Spleen (tissue), 7 donors: ENCODE data around the gene ERCC2.

ENCODE experiments used
- POLR2A ChIP-seq, 3 donors: fragments of 450-650 bp; IDR thresholded peaks; one replicate each; pipeline ENCODE4 v1.5.1; 2017; ENCODE audit warnings: antibody characterized with exemption in 3 of 3, mild to moderate bottlenecking in 1 of 3
- TF ChIP-seq, protein P1 (sequence below), 11 experiments: fragments of 200-600 bp in 7 of 11; fragments of 450-650 bp in 4 of 11; sonication (generic) in 4 of 11; IDR thresholded peaks in 8 of 11; conservative IDR thresholded peaks in 3 of 11; 1 replicate in 7 of 11; 2 replicates in 4 of 11; pipeline versions ENCODE4 v1.4.0 to v1.8.0; 2016 to 2021; ENCODE audit warnings: antibody characterized with exemption in 11 of 11, inconsistent platforms in 4 of 11, mild to moderate bottlenecking in 1 of 11
- donor health status: DM: no; HTN: no; CAD: no; lungs with moderate emphysema.
- donor health status: DM: no; HTN: no; CAD: no.
- donor health status: DM: no; HTN: no; CAD: no.

DNA sequence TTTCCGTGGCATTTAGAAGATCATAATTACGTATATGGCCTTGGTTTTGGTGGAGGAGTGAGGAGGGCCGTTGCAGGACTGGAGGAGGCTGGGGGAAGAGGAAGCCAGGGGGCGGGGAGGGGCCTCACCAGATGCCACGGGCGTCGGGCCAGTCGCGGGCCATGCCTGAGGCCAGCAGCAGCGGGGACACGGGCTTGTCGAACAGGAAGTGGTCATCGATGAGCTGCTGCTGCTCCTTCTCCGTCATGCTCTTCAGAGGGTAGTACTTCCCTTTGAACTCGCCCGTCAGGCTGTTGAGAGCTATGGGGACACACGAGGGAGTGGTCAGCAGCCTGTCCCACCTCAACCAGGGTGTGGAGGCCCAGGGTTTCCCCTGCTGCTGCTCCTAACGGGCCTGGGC is 58.8 kb downstream of the ERCC2 start:
- TF ChIP-seq, protein P1, sequence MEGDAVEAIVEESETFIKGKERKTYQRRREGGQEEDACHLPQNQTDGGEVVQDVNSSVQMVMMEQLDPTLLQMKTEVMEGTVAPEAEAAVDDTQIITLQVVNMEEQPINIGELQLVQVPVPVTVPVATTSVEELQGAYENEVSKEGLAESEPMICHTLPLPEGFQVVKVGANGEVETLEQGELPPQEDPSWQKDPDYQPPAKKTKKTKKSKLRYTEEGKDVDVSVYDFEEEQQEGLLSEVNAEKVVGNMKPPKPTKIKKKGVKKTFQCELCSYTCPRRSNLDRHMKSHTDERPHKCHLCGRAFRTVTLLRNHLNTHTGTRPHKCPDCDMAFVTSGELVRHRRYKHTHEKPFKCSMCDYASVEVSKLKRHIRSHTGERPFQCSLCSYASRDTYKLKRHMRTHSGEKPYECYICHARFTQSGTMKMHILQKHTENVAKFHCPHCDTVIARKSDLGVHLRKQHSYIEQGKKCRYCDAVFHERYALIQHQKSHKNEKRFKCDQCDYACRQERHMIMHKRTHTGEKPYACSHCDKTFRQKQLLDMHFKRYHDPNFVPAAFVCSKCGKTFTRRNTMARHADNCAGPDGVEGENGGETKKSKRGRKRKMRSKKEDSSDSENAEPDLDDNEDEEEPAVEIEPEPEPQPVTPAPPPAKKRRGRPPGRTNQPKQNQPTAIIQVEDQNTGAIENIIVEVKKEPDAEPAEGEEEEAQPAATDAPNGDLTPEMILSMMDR (IDR thresholded peaks at IDR 0.05 in 8 of 11, conservative IDR thresholded peaks at IDR 0.05 in 3 of 11): no peak
- no peak for TF ChIP-seq POLR2A (IDR thresholded peaks at IDR 0.05)
